ENCODE data around the gene CCDC112. TPM values are rescaled to one million over a fixed set of nuclear protein-coding genes. Genes with fewer than 3 reads are reported as not detected.

The CCDC112 gene
- total and polyA plus RNA-seq, 2 of the 4 experiments (the other 2 are of a cell fraction): 2.0 to 2.3 TPM

- Histone ChIP-seq H3K36me3 (ENCODE audit: control insufficient read depth, insufficient read depth, low read length) (no peaks in the 10 kb centered on the region), H4K5ac (ENCODE audit: low read depth, low read length) (no peak overlapping the region), H2AFZ (replicated peaks; ENCODE audit: low read length, poor library complexity) (peak overlapping the region; percentile 5), H3K4me3 (ENCODE audit: insufficient read depth, low read depth, low read length) (no peak overlapping the region), H3K56ac (ENCODE audit: extremely low read depth, insufficient read depth, low read length) (no peak overlapping the region), H4K20me1 (ENCODE audit: insufficient read depth, low read length) (no peaks in the 10 kb centered on the region), H3K9me1 (ENCODE audit: insufficient read depth, low read length) (no peaks in the 10 kb centered on the region), H3K18ac (ENCODE audit: low read depth, low read length) (no peak overlapping the region), H3K4me2 (ENCODE audit: low read depth, low read length) (no peak overlapping the region), H3K9ac (ENCODE audit: low read depth, low read length) (no peak overlapping the region), H2BK20ac (ENCODE audit: low read depth, low read length) (no peak overlapping the region), H2BK5ac (ENCODE audit: low read depth, low read length, poor library complexity, severe bottlenecking) (no peak overlapping the region), H2AK5ac (ENCODE audit: low read depth, low read length) (no peak overlapping the region), H3K23ac (ENCODE audit: low read depth, low read length) (no peak overlapping the region), H4K8ac (ENCODE audit: low read depth in 2 of 2, low read length in 2 of 2) (no peak overlapping the region), H2BK15ac (ENCODE audit: low read depth, low read length) (no peak overlapping the region), H3K4me1 (ENCODE audit: control insufficient read depth, insufficient read depth, low read length) (no peaks in the 10 kb centered on the region), H3K14ac (replicated peaks; ENCODE audit: low read depth, low read length) (no peak overlapping the region), H3K4ac (ENCODE audit: low read depth, low read length) (no peak overlapping the region), H2BK120ac (ENCODE audit: low read depth, low read length) (no peak overlapping the region), H2AK9ac (replicated peaks; ENCODE audit: low read depth, low read length, poor library complexity) (no peak overlapping the region), H3K79me1 (ENCODE audit: low read depth in 1 of 2, low read length in 2 of 2) (no peaks in the 10 kb centered on the region), H4K91ac (ENCODE audit: insufficient read depth, low read depth, low read length) (no peak overlapping the region), H3K27ac (ENCODE audit: insufficient read depth, low read length) (no peak overlapping the region), H3K9me3 (ENCODE audit: control insufficient read depth, insufficient read depth, low read length) (no peaks in the 10 kb centered on the region), H3K27me3 (ENCODE audit: control insufficient read depth, insufficient read depth, low read length) (0 out of 2 replicates have a peak, but pooled peaks cover 2% of the 10 kb centered on the region)
- POLR2A ChIA-PET (ENCODE audit: unreplicated experiment): no interaction called here
- ATAC-seq (ENCODE audit: low read depth) (no peak), DNase-seq (no peak)
- CTCF ChIA-PET: interaction anchor here (0.6 kb wide), 1 partner anchor 208 kb away, joined by 5 read pairs; no protein-coding TSS in a partner anchor
- in situ Hi-C loops (cut with MboI; ENCODE audit: low sequenced_read_pairs): loop anchor here (25.0 kb wide), 1 partner anchor 742 kb away; no protein-coding TSS in a partner anchor
- TF ChIP-seq, protein P1, sequence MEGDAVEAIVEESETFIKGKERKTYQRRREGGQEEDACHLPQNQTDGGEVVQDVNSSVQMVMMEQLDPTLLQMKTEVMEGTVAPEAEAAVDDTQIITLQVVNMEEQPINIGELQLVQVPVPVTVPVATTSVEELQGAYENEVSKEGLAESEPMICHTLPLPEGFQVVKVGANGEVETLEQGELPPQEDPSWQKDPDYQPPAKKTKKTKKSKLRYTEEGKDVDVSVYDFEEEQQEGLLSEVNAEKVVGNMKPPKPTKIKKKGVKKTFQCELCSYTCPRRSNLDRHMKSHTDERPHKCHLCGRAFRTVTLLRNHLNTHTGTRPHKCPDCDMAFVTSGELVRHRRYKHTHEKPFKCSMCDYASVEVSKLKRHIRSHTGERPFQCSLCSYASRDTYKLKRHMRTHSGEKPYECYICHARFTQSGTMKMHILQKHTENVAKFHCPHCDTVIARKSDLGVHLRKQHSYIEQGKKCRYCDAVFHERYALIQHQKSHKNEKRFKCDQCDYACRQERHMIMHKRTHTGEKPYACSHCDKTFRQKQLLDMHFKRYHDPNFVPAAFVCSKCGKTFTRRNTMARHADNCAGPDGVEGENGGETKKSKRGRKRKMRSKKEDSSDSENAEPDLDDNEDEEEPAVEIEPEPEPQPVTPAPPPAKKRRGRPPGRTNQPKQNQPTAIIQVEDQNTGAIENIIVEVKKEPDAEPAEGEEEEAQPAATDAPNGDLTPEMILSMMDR (conservative IDR thresholded peaks at IDR 0.05; ENCODE audit: low read depth, low read length): no peak
- TF ChIP-seq RCOR1 (IDR thresholded peaks at IDR 0.05; ENCODE audit: insufficient replicate concordance, low read length) (no peak), POLR2A (IDR thresholded peaks at IDR 0.05; ENCODE audit: low read depth, low read length) (no peak), RAD21 (IDR thresholded peaks at IDR 0.05; ENCODE audit: low read length) (no peak), CEBPB (IDR thresholded peaks at IDR 0.05; ENCODE audit: low read depth, low read length) (no peak), BHLHE40 (IDR thresholded peaks at IDR 0.05; ENCODE audit: low read depth, low read length) (no peak)
- TF ChIP-seq, protein P2, sequence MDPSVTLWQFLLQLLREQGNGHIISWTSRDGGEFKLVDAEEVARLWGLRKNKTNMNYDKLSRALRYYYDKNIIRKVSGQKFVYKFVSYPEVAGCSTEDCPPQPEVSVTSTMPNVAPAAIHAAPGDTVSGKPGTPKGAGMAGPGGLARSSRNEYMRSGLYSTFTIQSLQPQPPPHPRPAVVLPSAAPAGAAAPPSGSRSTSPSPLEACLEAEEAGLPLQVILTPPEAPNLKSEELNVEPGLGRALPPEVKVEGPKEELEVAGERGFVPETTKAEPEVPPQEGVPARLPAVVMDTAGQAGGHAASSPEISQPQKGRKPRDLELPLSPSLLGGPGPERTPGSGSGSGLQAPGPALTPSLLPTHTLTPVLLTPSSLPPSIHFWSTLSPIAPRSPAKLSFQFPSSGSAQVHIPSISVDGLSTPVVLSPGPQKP (IDR thresholded peaks at IDR 0.05; ENCODE audit: borderline replicate concordance, low read depth, low read length): no peak
- 77% methylated on average over 3 of the region's 3 CpGs; no CpG with 5 or more reads in 1 of the 2 experiments for whole genome bisulfite sequencing, 2 experiments (ENCODE audit: extremely low coverage in 2 of 2, insufficient read length in 1 of 2)
- intact Hi-C loops (cut with micrococcal nuclease): no loop called here
- dilution Hi-C loops (cut with HindIII; ENCODE audit: low sequenced_read_pairs, unreplicated experiment): no loop called here
- no TSS peak for BruUV-seq (replicated peaks)
Measured at GRCh38 chr5:115320006-115320405, 23.6 kb upstream of the CCDC112 start.

All from IMR-90 (cell line).